Measurements from ENCODE around the gene ZNF526.

- TF ChIP-seq CTCF (IDR thresholded peaks at IDR 0.05 in 8 of 11, conservative IDR thresholded peaks at IDR 0.05 in 3 of 11), result no peak
- no peak for TF ChIP-seq POLR2A (IDR thresholded peaks at IDR 0.05)
Observed at GRCh38 chr19:42249149-42249750, 29.1 kb downstream of the ZNF526 start.
